ENCODE results near the gene AEBP1.

The AEBP1 gene

GRCh38 chr7:44067064-44067951 is 36.8 kb upstream of the AEBP1 start:
- no peak for DNase-seq (ENCODE audit: low read depth)

GRCh38 chr7:44068054-44068453 is 36.1 kb upstream of the AEBP1 start:
- DNase-seq (ENCODE audit: low read depth), result no peak

GRCh38 chr7:44071726-44072363 is 32.3 kb upstream of the AEBP1 start:
- no peak for DNase-seq (ENCODE audit: low read depth)

GRCh38 chr7:44072364-44073231 is 31.5 kb upstream of the AEBP1 start:
- DNase-seq (ENCODE audit: low read depth), result no peak

- DNase-seq (ENCODE audit: low read depth), result no peak
Measured at GRCh38 chr7:44073664-44074348, 30.3 kb upstream of the AEBP1 start.

GRCh38 chr7:44074349-44074695 is 29.8 kb upstream of the AEBP1 start:
- DNase-seq (ENCODE audit: low read depth), result no peak

GRCh38 chr7:44075296-44076075 is 28.7 kb upstream of the AEBP1 start:
- DNase-seq (ENCODE audit: low read depth), result no peak

GRCh38 chr7:44076101-44076895 is 27.8 kb upstream of the AEBP1 start:
- DNase-seq (ENCODE audit: low read depth), result no peak

GRCh38 chr7:44077061-44077460 is 27.1 kb upstream of the AEBP1 start:
- DNase-seq (ENCODE audit: low read depth), result no peak

GRCh38 chr7:44077681-44078091 is 26.5 kb upstream of the AEBP1 start:
- DNase-seq (ENCODE audit: low read depth), result no peak

- DNase-seq (ENCODE audit: low read depth), result no peak
Measured at GRCh38 chr7:44078521-44078920, 25.6 kb upstream of the AEBP1 start.

GRCh38 chr7:44079331-44080021 is 24.7 kb upstream of the AEBP1 start:
- no peak for DNase-seq (ENCODE audit: low read depth)

GRCh38 chr7:44080118-44080517 is 24.0 kb upstream of the AEBP1 start:
- DNase-seq (ENCODE audit: low read depth), result no peak

- DNase-seq (ENCODE audit: low read depth), result no peak
Measured at GRCh38 chr7:44080686-44081265, 23.4 kb upstream of the AEBP1 start.

- DNase-seq (ENCODE audit: low read depth), result no peak
Measured at GRCh38 chr7:44081266-44081748, 22.8 kb upstream of the AEBP1 start.

- DNase-seq (ENCODE audit: low read depth), result peak; percentile 93
Measured at GRCh38 chr7:44082541-44083207, 21.5 kb upstream of the AEBP1 start.

GRCh38 chr7:44083796-44084195 is 20.3 kb upstream of the AEBP1 start:
- no peak for DNase-seq (ENCODE audit: low read depth)

GRCh38 chr7:44084701-44085100 is 19.4 kb upstream of the AEBP1 start:
- DNase-seq (ENCODE audit: low read depth), result no peak

GRCh38 chr7:44085546-44085945 is 18.6 kb upstream of the AEBP1 start:
- DNase-seq (ENCODE audit: low read depth), result no peak
